Measurements from ENCODE around the gene ANKRD33B. TPM values are rescaled to one million over a fixed set of nuclear protein-coding genes. Genes with fewer than 3 reads are reported as not detected.

The ANKRD33B gene
- total RNA-seq, 3 donors from 2014 or later (not counting 1 experiment from before 2014, with no cell fraction given): 2.4 to 4.3 (median 3.9) TPM

GRCh38 chr5:10524376-10525123 lies 39.3 kb upstream of the ANKRD33B start:
- intact Hi-C loops (cut with micrococcal nuclease): no loop called here
- no peaks in the 10 kb centered on the region for H3K9me3 Mint-ChIP-seq
- H3K4me1 ChIP-seq (ENCODE audit: control insufficient read depth, insufficient read depth, low read length): no peaks in the 10 kb centered on the region
- 90% methylated on average over 19 of the region's 19 CpGs for WGBS (ENCODE audit: insufficient coverage)
- peaks cover 0 to 5% of the 10 kb centered on the region in 2 donors for H3K4me1 Mint-ChIP-seq
- H3K27me3 ChIP-seq (ENCODE audit: control insufficient read depth, insufficient read depth, low read length): no peaks in the 10 kb centered on the region
- no peaks in the 10 kb centered on the region for H3K36me3 Mint-ChIP-seq
- no peak overlapping the region for H3K4me3 ChIP-seq (ENCODE audit: low read length)
- H3K27ac ChIP-seq (ENCODE audit: low read length): no peak overlapping the region
- peaks cover 0 to 3% of the 10 kb centered on the region in 2 donors for H3K27me3 Mint-ChIP-seq (ENCODE audit: low read depth in 2 of 2)
- H3K36me3 ChIP-seq (ENCODE audit: control insufficient read depth, insufficient read depth, low read length): no peaks in the 10 kb centered on the region
- no peak for TF ChIP-seq CTCF (IDR thresholded peaks at IDR 0.05)
- ATAC-seq (no peak), DNase-seq (no peak)
- no peak overlapping the region for H3K27ac Mint-ChIP-seq
- H3K4me3 Mint-ChIP-seq: no peak overlapping the region
- H3K9me3 ChIP-seq (ENCODE audit: control insufficient read depth, insufficient read depth, low read length): no peaks in the 10 kb centered on the region

GRCh38 chr5:10525124-10525495 lies 38.8 kb upstream of the ANKRD33B start:
- no peak overlapping the region for H3K27ac Mint-ChIP-seq
- WGBS (ENCODE audit: insufficient coverage): 50% methylated on average over 4 of the region's 4 CpGs
- intact Hi-C loops (cut with micrococcal nuclease): no loop called here

GRCh38 chr5:10527281-10527950 lies 36.5 kb upstream of the ANKRD33B start:
- no peaks in the 10 kb centered on the region for H3K27me3 ChIP-seq (ENCODE audit: control insufficient read depth, insufficient read depth, low read length)
- H3K4me3 ChIP-seq (ENCODE audit: low read length): no peak overlapping the region
- WGBS (ENCODE audit: insufficient coverage): 90% methylated on average over 10 of the region's 11 CpGs
- Mint-ChIP-seq H3K36me3 (no peaks in the 10 kb centered on the region), H3K27me3 (ENCODE audit: low read depth in 2 of 2) (peaks cover 0 to 6% of the 10 kb centered on the region in 2 donors), H3K27ac (no peak overlapping the region), H3K9me3 (no peaks in the 10 kb centered on the region), H3K4me3 (no peak overlapping the region), H3K4me1 (peaks cover 0 to 5% of the 10 kb centered on the region in 2 donors)
- no peaks in the 10 kb centered on the region for H3K4me1 ChIP-seq (ENCODE audit: control insufficient read depth, insufficient read depth, low read length)
- no peak overlapping the region for H3K27ac ChIP-seq (ENCODE audit: low read length)
- no peaks in the 10 kb centered on the region for H3K36me3 ChIP-seq (ENCODE audit: control insufficient read depth, insufficient read depth, low read length)
- intact Hi-C loops (cut with micrococcal nuclease): no loop called here
- no peak for TF ChIP-seq CTCF (IDR thresholded peaks at IDR 0.05)
- no peaks in the 10 kb centered on the region for H3K9me3 ChIP-seq (ENCODE audit: control insufficient read depth, insufficient read depth, low read length)
- ATAC-seq (no peak), DNase-seq (no peak)

More at GRCh38 chr5:10525124-10525495, 38.8 kb upstream of the ANKRD33B start:
- Histone ChIP-seq H3K27ac (ENCODE audit: low read length) (no peak overlapping the region), H3K9me3 (ENCODE audit: control insufficient read depth, insufficient read depth, low read length) (no peaks in the 10 kb centered on the region), H3K36me3 (ENCODE audit: control insufficient read depth, insufficient read depth, low read length) (no peaks in the 10 kb centered on the region), H3K4me3 (ENCODE audit: low read length) (no peak overlapping the region), H3K4me1 (ENCODE audit: control insufficient read depth, insufficient read depth, low read length) (no peaks in the 10 kb centered on the region), H3K27me3 (ENCODE audit: control insufficient read depth, insufficient read depth, low read length) (no peaks in the 10 kb centered on the region)
- Mint-ChIP-seq H3K27me3 (ENCODE audit: low read depth in 2 of 2) (peaks cover 0 to 3% of the 10 kb centered on the region in 2 donors), H3K4me3 (no peak overlapping the region), H3K36me3 (no peaks in the 10 kb centered on the region), H3K9me3 (no peaks in the 10 kb centered on the region), H3K4me1 (peaks cover 0 to 5% of the 10 kb centered on the region in 2 donors)
- no peak for TF ChIP-seq CTCF (IDR thresholded peaks at IDR 0.05)
- no peak for ATAC-seq
- DNase-seq: no peak
